Pancreas (tissue), 10 donors: ENCODE data around the gene FBXO46. TPM values are rescaled to one million over a fixed set of nuclear protein-coding genes. Genes with fewer than 3 reads are reported as not detected.

ENCODE experiments used
- ATAC-seq, 4 donors: fragments of 200-7000 bp; cut with Tn5 transposase; one replicate each; pipeline versions ENCODE4 v1.8.0 to v1.9.1; 2020; ENCODE audit warnings: mild to moderate bottlenecking in 4 of 4, moderate library complexity in 4 of 4
- DNase-seq, 6 donors: peaks; one replicate each; pipeline ENCODE4 v3.0.0-alpha.2; 2020
- FAIRE-seq: peaks from 2 replicates; lab custom pipeline; 2012; peaks lifted over from hg19 to GRCh38; lab: Jason Lieb, UNC
- H3K27ac ChIP-seq, 4 donors: fragments of 200-600 bp; sonication (generic); 1 replicate in 3 of 4; 2 replicates in 1 of 4; pipeline versions ENCODE4 v1.5.0 to v1.8.0; 2020
- H3K27me3 ChIP-seq, 4 donors: fragments of 200-600 bp; one replicate each; pipeline ENCODE4 v1.8.0; 2021
- H3K36me3 ChIP-seq, 3 donors: fragments of 200-600 bp; sonication (generic) in 1 of 3; one replicate each; pipeline versions ENCODE4 v1.5.0 to v1.8.0; 2020 to 2021
- H3K4me1 ChIP-seq, 3 donors: fragments of 200-600 bp; one replicate each; pipeline ENCODE4 v1.8.0; 2021
- H3K4me3 ChIP-seq, 4 donors: fragments of 200-600 bp; sonication (generic) in 2 of 4; one replicate each; pipeline versions ENCODE4 v1.5.0 to v1.8.0; 2020 to 2021
- H3K9me3 ChIP-seq, 4 donors: fragments of 200-600 bp; one replicate each; pipeline ENCODE4 v1.8.0; 2021
- WGBS, 2 donors: extraction: QIAGEN DNeasy Blood & Tissue Kit; methylation state at CpG; one replicate each; pipeline ENCODE4 v1.1.7; 2013; 5-methylcytosine and 5-hydroxymethylcytosine counted together
- intact Hi-C, 3 donors: fragments of 100-400 bp; cut with DNase I; formaldehyde crosslinking; loops; one replicate each; pipeline versions ENCODE4 v1.11.1 to v1.14.2; 2022
- polyA plus RNA-seq, 2 donors: library from polyadenylated mRNA; stranded (reverse); fragments of 200-250 nt; gene quantifications; one replicate each; pipeline ENCODE4 v1.2.3, GENCODE V29; 2013
- total RNA-seq, 6 donors: library from RNA; stranded (reverse); fragmentation: NEBNext Ultra II Directional in 4 of 6; extraction: Animal tissue kit (Norgen Biotek cat#: 25700) in 4 of 6; gene quantifications; one replicate each; pipeline versions ENCODE4 v1.2.1 to v1.2.4, GENCODE V29; 2021 to 2023
- TF ChIP-seq, protein P1 (sequence below), 4 donors: fragments of 200-600 bp; sonication (generic) in 3 of 4; IDR thresholded peaks; one replicate each; pipeline versions ENCODE4 v1.5.0 to v1.8.0; 2021; ENCODE audit warnings: antibody characterized with exemption in 4 of 4
- donor health status: healthy with polysubstance abuse.
- donor health status: DM: no; HTN: no; CAD: no; lungs with moderate emphysema.
- donor health status: DM: no; HTN: no; CAD: no.
- donor health status: control.
- donor health status: control.
- donor health status: Bipolar disorder and iron deficiency.
- donor health status: DM: yes; HTN: yes; CAD: no.
- donor health status: DM: no; HTN: no; CAD: no.
- donor health status: DM: no; HTN: no; CAD: no.
- donor health status: DM: yes; HTN: yes; CAD: no.

Gene FBXO46
- total and polyA plus RNA-seq, 8 donors: 6.7 to 11.3 (median 9.5) TPM

DNA sequence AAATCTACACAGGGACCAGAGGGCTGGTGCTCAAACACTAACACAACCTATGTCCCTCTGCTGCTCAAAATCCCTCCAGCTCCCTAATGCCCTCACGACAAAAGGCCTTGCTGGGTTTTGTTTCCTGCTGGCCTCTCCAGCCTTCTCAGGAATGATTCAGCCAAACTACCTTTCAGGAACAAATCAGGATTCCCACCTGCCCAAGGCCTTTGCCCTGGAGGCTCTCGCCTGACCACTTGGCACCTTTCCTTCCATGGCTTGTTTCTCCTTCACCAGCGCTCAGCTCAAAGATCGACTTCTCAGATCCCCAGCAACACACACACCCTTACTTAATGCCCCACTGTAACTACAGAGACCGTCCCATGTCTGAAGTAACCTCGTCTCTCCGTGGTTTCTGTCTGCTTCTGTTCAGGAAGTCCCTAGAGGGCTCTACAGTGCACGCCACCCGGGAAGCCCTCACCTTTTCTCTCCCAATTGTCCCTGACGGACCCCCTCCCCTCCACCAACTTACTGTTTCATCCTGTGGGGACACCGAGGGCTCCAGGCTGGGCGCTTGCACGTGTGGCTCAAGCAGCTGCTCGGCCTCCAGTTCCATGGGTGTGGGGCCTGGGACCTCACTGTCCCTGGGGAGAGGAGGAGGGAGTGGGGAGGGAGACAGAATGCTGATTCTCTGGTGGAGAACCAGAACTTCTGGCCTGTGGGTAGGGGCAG lies 41.6 kb upstream of the FBXO46 start:
- Histone ChIP-seq H3K27ac (peak overlapping the region; percentile 91 to 97 (median 94)), H3K36me3 (peaks cover 0 to 12% (median 6%) of the 10 kb centered on the region in 3 donors), H3K4me1 (peaks cover 15 to 21% (median 19%) of the 10 kb centered on the region in 3 donors), H3K4me3 (peak overlapping the region in 3 of 4 donors; percentile 40 to 96 (median 85)), H3K27me3 (no peaks in the 10 kb centered on the region), H3K9me3 (no peaks in the 10 kb centered on the region)
- TF ChIP-seq, protein P1, sequence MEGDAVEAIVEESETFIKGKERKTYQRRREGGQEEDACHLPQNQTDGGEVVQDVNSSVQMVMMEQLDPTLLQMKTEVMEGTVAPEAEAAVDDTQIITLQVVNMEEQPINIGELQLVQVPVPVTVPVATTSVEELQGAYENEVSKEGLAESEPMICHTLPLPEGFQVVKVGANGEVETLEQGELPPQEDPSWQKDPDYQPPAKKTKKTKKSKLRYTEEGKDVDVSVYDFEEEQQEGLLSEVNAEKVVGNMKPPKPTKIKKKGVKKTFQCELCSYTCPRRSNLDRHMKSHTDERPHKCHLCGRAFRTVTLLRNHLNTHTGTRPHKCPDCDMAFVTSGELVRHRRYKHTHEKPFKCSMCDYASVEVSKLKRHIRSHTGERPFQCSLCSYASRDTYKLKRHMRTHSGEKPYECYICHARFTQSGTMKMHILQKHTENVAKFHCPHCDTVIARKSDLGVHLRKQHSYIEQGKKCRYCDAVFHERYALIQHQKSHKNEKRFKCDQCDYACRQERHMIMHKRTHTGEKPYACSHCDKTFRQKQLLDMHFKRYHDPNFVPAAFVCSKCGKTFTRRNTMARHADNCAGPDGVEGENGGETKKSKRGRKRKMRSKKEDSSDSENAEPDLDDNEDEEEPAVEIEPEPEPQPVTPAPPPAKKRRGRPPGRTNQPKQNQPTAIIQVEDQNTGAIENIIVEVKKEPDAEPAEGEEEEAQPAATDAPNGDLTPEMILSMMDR (IDR thresholded peaks at IDR 0.05): no peak
- WGBS, 2 donors: 38 to 46% methylated on average over 14 of the region's 14 CpGs
- ATAC-seq: no peak
- FAIRE-seq: no peak
- peak in 5 of 6 donors; percentile 64 to 81 (median 66) for DNase-seq
- intact Hi-C loops: no loop called here

DNA sequence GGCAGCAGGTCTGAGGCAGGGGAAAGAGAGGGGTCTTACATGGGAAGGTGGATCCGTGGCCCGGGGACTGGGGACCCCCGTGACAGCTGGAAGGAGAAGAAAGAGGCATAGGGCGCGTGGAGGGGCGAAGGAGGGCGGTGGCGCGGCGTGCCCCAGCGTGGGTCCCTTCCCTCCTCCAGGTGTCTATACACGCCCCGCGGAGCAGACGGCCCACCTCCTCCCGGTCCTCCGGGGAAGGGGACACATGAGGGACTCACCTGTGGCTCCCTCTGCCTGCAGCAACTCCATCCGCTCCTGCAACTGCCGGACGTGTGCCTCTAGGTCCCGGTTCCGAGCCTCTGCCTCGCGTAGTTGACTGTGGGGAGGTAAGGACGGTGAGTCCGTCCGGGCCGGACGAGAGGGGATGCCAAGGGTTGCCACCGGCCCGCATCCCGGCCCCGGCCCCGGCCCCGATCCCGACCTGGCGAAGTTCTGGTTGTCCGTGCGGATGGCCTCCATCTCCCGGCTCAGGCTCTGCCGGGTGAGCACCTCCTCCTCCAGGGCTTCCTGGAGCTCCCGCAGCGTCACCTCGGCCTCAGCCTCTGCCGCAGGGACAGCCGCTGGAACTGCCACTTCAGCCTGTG lies 40.7 kb upstream of the FBXO46 start:
- peak overlapping the region in 3 of 4 donors; percentile 40 to 96 (median 85) for H3K4me3 ChIP-seq
- peaks cover 0 to 4% (median 0%) of the 10 kb centered on the region in 3 donors for H3K36me3 ChIP-seq
- 51 to 62% methylated on average over 33 to 46 of the region's 46 CpGs for WGBS, 2 donors
- H3K27me3 ChIP-seq: no peaks in the 10 kb centered on the region
- no peak for FAIRE-seq
- ATAC-seq: no peak
- H3K9me3 ChIP-seq: no peaks in the 10 kb centered on the region
- DNase-seq: peak; percentile 56 to 88 (median 68)
- peaks cover 15 to 24% (median 19%) of the 10 kb centered on the region in 3 donors for H3K4me1 ChIP-seq
- H3K27ac ChIP-seq: peak overlapping the region; percentile 91 to 97 (median 94)
- intact Hi-C loops: no loop called here
- TF ChIP-seq, protein P1 (IDR thresholded peaks at IDR 0.05): no peak

DNA sequence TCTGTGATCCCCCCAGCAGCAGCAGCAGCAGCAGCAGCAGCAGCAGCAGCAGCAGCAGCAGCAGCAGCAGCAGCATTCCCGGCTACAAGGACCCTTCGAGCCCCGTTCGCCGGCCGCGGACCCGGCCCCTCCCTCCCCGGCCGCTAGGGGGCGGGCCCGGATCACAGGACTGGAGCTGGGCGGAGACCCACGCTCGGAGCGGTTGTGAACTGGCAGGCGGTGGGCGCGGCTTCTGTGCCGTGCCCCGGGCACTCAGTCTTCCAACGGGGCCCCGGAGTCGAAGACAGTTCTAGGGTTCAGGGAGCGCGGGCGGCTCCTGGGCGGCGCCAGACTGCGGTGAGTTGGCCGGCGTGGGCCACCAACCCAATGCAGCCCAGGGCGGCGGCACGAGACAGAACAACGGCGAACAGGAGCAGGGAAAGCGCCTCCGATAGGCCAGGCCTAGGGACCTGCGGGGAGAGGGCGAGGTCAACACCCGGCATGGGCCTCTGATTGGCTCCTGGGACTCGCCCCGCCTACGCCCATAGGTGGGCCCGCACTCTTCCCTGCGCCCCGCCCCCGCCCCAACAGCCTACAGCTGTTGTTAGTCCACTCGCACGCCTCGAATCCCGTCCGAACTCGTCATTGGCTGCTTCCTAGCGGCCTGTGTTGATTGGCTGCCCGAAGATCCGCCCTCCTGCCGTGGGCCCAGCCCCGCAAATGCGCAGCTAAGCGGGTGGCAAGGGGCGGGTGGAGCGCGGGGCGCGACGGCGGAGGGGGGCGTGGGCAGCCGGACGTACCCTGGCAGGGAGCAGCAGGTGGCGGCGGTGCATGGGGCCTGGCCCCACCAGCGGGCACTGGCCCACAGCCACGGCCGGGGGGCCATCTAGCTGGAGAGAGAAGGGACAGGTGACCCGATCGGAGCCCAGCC lies 39.8 kb upstream of the FBXO46 start:
- Histone ChIP-seq H3K27ac (peak overlapping the region; percentile 91 to 97 (median 94)), H3K4me3 (peak overlapping the region; percentile 10 to 96 (median 62)), H3K4me1 (peaks cover 20 to 33% (median 26%) of the 10 kb centered on the region in 3 donors), H3K9me3 (no peaks in the 10 kb centered on the region), H3K27me3 (no peaks in the 10 kb centered on the region), H3K36me3 (no peaks in the 10 kb centered on the region)
- intact Hi-C loops: no loop called here
- 1% methylated on average over 67 to 79 of the region's 79 CpGs for WGBS, 2 donors
- peak; percentile 89 for FAIRE-seq
- peak; percentile 96 to 99 (median 98) for DNase-seq
- TF ChIP-seq, protein P1 (IDR thresholded peaks at IDR 0.05): peak; percentile 89 to 99 (median 92)
- peak; percentile 53 to 77 (median 67) for ATAC-seq

DNA sequence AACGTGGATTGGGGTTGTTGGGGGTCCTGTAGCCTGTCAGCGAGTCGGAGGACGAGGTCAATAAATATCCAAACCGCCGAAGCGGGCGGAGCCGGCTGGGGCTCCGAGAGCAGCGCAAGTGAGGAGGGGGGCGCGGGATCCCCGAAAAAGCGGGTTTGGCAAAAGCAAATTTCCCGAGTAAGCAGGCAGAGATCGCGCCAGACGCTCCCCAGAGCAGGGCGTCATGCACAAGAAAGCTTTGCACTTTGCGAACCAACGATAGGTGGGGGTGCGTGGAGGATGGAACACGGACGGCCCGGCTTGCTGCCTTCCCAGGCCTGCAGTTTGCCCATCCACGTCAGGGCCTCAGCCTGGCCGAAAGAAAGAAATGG lies 39.1 kb upstream of the FBXO46 start:
- no peaks in the 10 kb centered on the region for H3K27me3 ChIP-seq
- no peaks in the 10 kb centered on the region for H3K9me3 ChIP-seq
- no peaks in the 10 kb centered on the region for H3K36me3 ChIP-seq
- FAIRE-seq (no peak), DNase-seq (peak; percentile 64 to 87 (median 78)), ATAC-seq (peak in 2 of 4 donors; percentile 1 to 2)
- peaks cover 26 to 39% (median 33%) of the 10 kb centered on the region in 3 donors for H3K4me1 ChIP-seq
- peak overlapping the region; percentile 91 to 97 (median 94) for H3K27ac ChIP-seq
- TF ChIP-seq, protein P1 (IDR thresholded peaks at IDR 0.05): no peak
- H3K4me3 ChIP-seq: peak overlapping the region; percentile 10 to 96 (median 59)
- intact Hi-C loops: loop anchor here in 1 of 3 donors (10.0 kb wide), 1 partner anchor 55 kb away; no protein-coding TSS in a partner anchor
- WGBS, 2 donors: 1% methylated on average over 28 of the region's 28 CpGs
